Myocyte (in vitro differentiated cells): ENCODE measurements around the gene LRFN2. TPM values are rescaled to one million over a fixed set of nuclear protein-coding genes. Genes with fewer than 3 reads are reported as not detected.

Source experiments
- DNase-seq: peaks from one replicate; pipeline ENCODE4 v3.0.0-alpha.2; 2012; ENCODE audit warnings: low read depth
- total RNA-seq: library from RNA; depleted of rRNA; stranded (reverse); fragments of >200 nt; gene quantifications from 2 replicates; pipeline ENCODE4 v1.2.3, GENCODE V29; 2014

Gene LRFN2
- total RNA-seq, 1 donor from 2014 or later, result not detected

- DNase-seq, result no peak
Measured at GRCh38 chr6:40586369-40587201, 579 bp downstream of the LRFN2 start.

- DNase-seq, result no peak
Measured at GRCh38 chr6:40585651-40586269, 1.4 kb downstream of the LRFN2 start.

GRCh38 chr6:40585223-40585622 is 1.9 kb downstream of the LRFN2 start:
- DNase-seq, result no peak

- no peak for DNase-seq
Measured at GRCh38 chr6:40584741-40585140, 2.4 kb downstream of the LRFN2 start.

GRCh38 chr6:40583709-40584108 is 3.5 kb downstream of the LRFN2 start:
- no peak for DNase-seq

- no peak for DNase-seq
Measured at GRCh38 chr6:40582892-40583291, 4.3 kb downstream of the LRFN2 start.

- no peak for DNase-seq
Measured at GRCh38 chr6:40579101-40579500, 8.1 kb downstream of the LRFN2 start.

- no peak for DNase-seq
Measured at GRCh38 chr6:40577672-40578071, 9.5 kb downstream of the LRFN2 start.

- DNase-seq, result no peak
Measured at GRCh38 chr6:40573221-40573620, 13.9 kb downstream of the LRFN2 start.

GRCh38 chr6:40569162-40569910 is 17.8 kb downstream of the LRFN2 start:
- DNase-seq, result no peak

- DNase-seq, result no peak
Measured at GRCh38 chr6:40568062-40568708, 19.0 kb downstream of the LRFN2 start.

GRCh38 chr6:40563111-40563510 is 24.1 kb downstream of the LRFN2 start:
- DNase-seq, result no peak

- DNase-seq, result no peak
Measured at GRCh38 chr6:40559056-40559455, 28.1 kb downstream of the LRFN2 start.

GRCh38 chr6:40558102-40558501 is 29.1 kb downstream of the LRFN2 start:
- DNase-seq, result no peak

GRCh38 chr6:40556881-40557280 is 30.3 kb downstream of the LRFN2 start:
- no peak for DNase-seq

GRCh38 chr6:40556023-40556422 is 31.1 kb downstream of the LRFN2 start:
- no peak for DNase-seq

GRCh38 chr6:40555092-40555491 is 32.1 kb downstream of the LRFN2 start:
- no peak for DNase-seq

GRCh38 chr6:40552941-40553340 is 34.2 kb downstream of the LRFN2 start:
- DNase-seq, result no peak

- no peak for DNase-seq
Measured at GRCh38 chr6:40551966-40552505, 35.1 kb downstream of the LRFN2 start.

- DNase-seq, result peak; percentile 1
Measured at GRCh38 chr6:40550202-40551101, 36.7 kb downstream of the LRFN2 start.
